Spleen (tissue), 3 donors: ENCODE results near the gene GARNL3.

Source experiments
- POLR2A ChIP-seq, 3 donors: fragments of 450-650 bp; IDR thresholded peaks; one replicate each; pipeline ENCODE4 v1.5.1; 2017; ENCODE audit warnings: antibody characterized with exemption in 3 of 3, mild to moderate bottlenecking in 1 of 3
- POLR2AphosphoS5 ChIP-seq, 3 donors: sonication (generic); formaldehyde crosslinking; IDR thresholded peaks; one replicate each; pipeline ENCODE4 v1.5.1; 2017; ENCODE audit warnings: antibody characterized with exemption in 3 of 3

DNA sequence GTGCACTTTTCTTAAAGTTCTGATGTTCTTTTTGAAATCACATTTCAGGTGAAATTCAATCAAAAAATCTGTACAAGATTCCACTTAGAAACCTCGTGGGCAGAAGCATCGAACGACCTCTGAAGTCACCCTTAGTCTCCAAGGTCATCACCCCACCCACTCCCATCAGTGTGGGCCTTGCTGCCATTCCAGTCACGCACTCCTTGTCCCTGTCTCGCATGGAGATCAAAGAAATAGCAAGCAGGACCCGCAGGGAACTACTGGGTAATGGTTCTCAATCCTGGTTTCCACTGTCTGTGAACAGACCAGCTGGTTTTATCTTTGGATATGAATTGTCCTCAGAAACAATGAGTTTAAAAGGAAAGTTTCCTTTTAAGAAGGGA is 124.3 kb downstream of the GARNL3 start:
- TF ChIP-seq POLR2A (IDR thresholded peaks at IDR 0.05) (no peak), POLR2AphosphoS5 (IDR thresholded peaks at IDR 0.05) (no peak)
